HEK293 (cell line): ENCODE data around the gene CCDC92.

Experiments
- CTCF ChIA-PET: fragments of 350-600 bp; formaldehyde crosslinking; extraction: SDS; loops from one replicate; lab custom pipeline; 2021; ENCODE audit warnings: antibody characterized with exemption; lab: Yijun Ruan, JAX
- POLR2A ChIA-PET: fragments of 300-600 bp; formaldehyde crosslinking; extraction: SDS; loops from one replicate; lab custom pipeline; 2020; ENCODE audit warnings: antibody characterized with exemption, inconsistent platforms; lab: Yijun Ruan, JAX
- H3K27ac ChIP-seq: fragments of 200-500 bp; sonication (Bioruptor generic); 2 replicates; pipeline ENCODE4 v1.5.1; 2014; ENCODE audit warnings: low read depth, low read length, control low read depth, inconsistent platforms; ENCODE audit errors: extremely low read depth
- H3K36me3 ChIP-seq, 2 experiments: fragments of 200-500 bp in 1 of 2; sonication (Bioruptor generic) in 1 of 2; 1 replicate in 1 of 2; 2 replicates in 1 of 2; pipeline ENCODE4 v1.5.1; 2014 to 2017; ENCODE audit warnings: inconsistent platforms in 2 of 2, low read length in 2 of 2; ENCODE audit not compliant: control insufficient read depth in 2 of 2, insufficient read depth in 1 of 2
- H3K4me1 ChIP-seq: fragments of 200-500 bp; sonication (Bioruptor generic); 2 replicates; pipeline ENCODE4 v1.5.1; 2014; ENCODE audit warnings: mild to moderate bottlenecking, low read length, inconsistent platforms; ENCODE audit not compliant: control insufficient read depth, insufficient read depth
- H3K4me3 ChIP-seq: 2 replicates; pipeline ENCODE4 v1.5.1; 2011; ENCODE audit warnings: low read depth, mild to moderate bottlenecking, control low read depth, low read length, moderate library complexity
- H3K9me3 ChIP-seq: fragments of 200-500 bp; sonication (Bioruptor generic); 2 replicates; pipeline ENCODE4 v1.5.1; 2014; ENCODE audit warnings: low read depth, low read length, inconsistent platforms; ENCODE audit not compliant: control insufficient read depth, insufficient read depth
- GFI1B ChIP-seq: fragments of 450-650 bp; formaldehyde crosslinking; IDR thresholded peaks from 2 replicates; pipeline ENCODE4 v1.5.1; 2016; ENCODE audit warnings: missing biosample characterization, missing genetic modification characterization
- GLIS1 ChIP-seq: fragments of 450-650 bp; formaldehyde crosslinking; IDR thresholded peaks from 2 replicates; pipeline ENCODE4 v1.5.1; 2016; ENCODE audit warnings: missing biosample characterization, missing genetic modification characterization
- HOXA7 ChIP-seq: sonication (generic); formaldehyde crosslinking; IDR thresholded peaks from 2 replicates; pipeline ENCODE4 v1.8.1; 2022; ENCODE audit warnings: missing genetic modification reagents, borderline replicate concordance
- IKZF3 ChIP-seq: fragments of 450-650 bp; IDR thresholded peaks from 2 replicates; pipeline ENCODE4 v1.5.0; 2018; ENCODE audit warnings: missing biosample characterization, mild to moderate bottlenecking, missing genetic modification characterization, moderate library complexity
- KLF10 ChIP-seq: fragments of 450-650 bp; IDR thresholded peaks from 2 replicates; pipeline ENCODE4 v1.5.1; 2018; ENCODE audit warnings: missing biosample characterization, mild to moderate bottlenecking, missing genetic modification characterization
- KLF7 ChIP-seq: fragments of 450-650 bp; formaldehyde crosslinking; IDR thresholded peaks from 2 replicates; pipeline ENCODE4 v1.5.1; 2016; ENCODE audit warnings: missing biosample characterization, missing genetic modification characterization, borderline replicate concordance
- KLF8 ChIP-seq: fragments of 450-650 bp; formaldehyde crosslinking; IDR thresholded peaks from 2 replicates; pipeline ENCODE4 v1.5.1; 2016; ENCODE audit warnings: missing biosample characterization, missing genetic modification characterization
- PATZ1 ChIP-seq: fragments of 450-650 bp; formaldehyde crosslinking; IDR thresholded peaks from 2 replicates; pipeline ENCODE4 v1.5.1; 2016; ENCODE audit warnings: missing biosample characterization, missing genetic modification characterization
- REST ChIP-seq: fragments of 450-650 bp; formaldehyde crosslinking; IDR thresholded peaks from 2 replicates; pipeline ENCODE4 v1.5.1; 2016; ENCODE audit warnings: missing biosample characterization, missing genetic modification characterization
- ZBTB17 ChIP-seq: fragments of 450-650 bp; formaldehyde crosslinking; IDR thresholded peaks from 2 replicates; pipeline ENCODE4 v1.5.1; 2016; ENCODE audit warnings: missing biosample characterization, missing genetic modification characterization
- ZBTB20 ChIP-seq: fragments of 450-650 bp; formaldehyde crosslinking; IDR thresholded peaks from 2 replicates; pipeline ENCODE4 v1.5.1; 2016; ENCODE audit warnings: missing biosample characterization, missing genetic modification characterization
- ZNF140 ChIP-seq: fragments of 450-650 bp; formaldehyde crosslinking; IDR thresholded peaks from 2 replicates; pipeline ENCODE4 v1.5.1; 2016; ENCODE audit warnings: missing biosample characterization, missing genetic modification characterization
- ZNF155 ChIP-seq: fragments of 450-650 bp; formaldehyde crosslinking; IDR thresholded peaks from 2 replicates; pipeline ENCODE4 v1.5.1; 2016; ENCODE audit warnings: missing biosample characterization, missing genetic modification characterization
- ZNF157 ChIP-seq: fragments of 450-650 bp; formaldehyde crosslinking; IDR thresholded peaks from 2 replicates; pipeline ENCODE4 v1.5.1; 2016; ENCODE audit warnings: missing biosample characterization, missing genetic modification characterization
- ZNF19 ChIP-seq: fragments of 450-650 bp; formaldehyde crosslinking; IDR thresholded peaks from 2 replicates; pipeline ENCODE4; 2016; ENCODE audit warnings: missing biosample characterization, missing genetic modification characterization, low read depth
- ZNF23 ChIP-seq: fragments of 450-650 bp; formaldehyde crosslinking; IDR thresholded peaks from 2 replicates; pipeline ENCODE4 v1.5.1; 2016; ENCODE audit warnings: missing biosample characterization, missing genetic modification characterization, borderline replicate concordance
- ZNF280D ChIP-seq: fragments of 450-650 bp; formaldehyde crosslinking; IDR thresholded peaks from 2 replicates; pipeline ENCODE4 v1.5.1; 2016; ENCODE audit warnings: missing biosample characterization, missing genetic modification characterization
- ZNF366 ChIP-seq: fragments of 450-650 bp; formaldehyde crosslinking; conservative IDR thresholded peaks from 2 replicates; pipeline ENCODE4 v1.5.1; 2016; ENCODE audit warnings: missing biosample characterization, missing genetic modification characterization
- ZNF416 ChIP-seq: fragments of 450-650 bp; formaldehyde crosslinking; IDR thresholded peaks from 2 replicates; pipeline ENCODE4 v1.5.1; 2016; ENCODE audit warnings: missing biosample characterization, missing genetic modification characterization
- ZNF488 ChIP-seq: fragments of 450-650 bp; formaldehyde crosslinking; IDR thresholded peaks from 2 replicates; pipeline ENCODE4 v1.5.1; 2016; ENCODE audit warnings: missing biosample characterization, missing genetic modification characterization
- ZNF514 ChIP-seq: fragments of 450-650 bp; formaldehyde crosslinking; IDR thresholded peaks from 2 replicates; pipeline ENCODE4 v1.5.1; 2016; ENCODE audit warnings: missing biosample characterization, missing genetic modification characterization
- ZNF654 ChIP-seq: fragments of 450-650 bp; formaldehyde crosslinking; IDR thresholded peaks from 2 replicates; pipeline ENCODE4 v1.5.1; 2016; ENCODE audit warnings: low read depth, missing biosample characterization, missing genetic modification characterization
- ZNF692 ChIP-seq: fragments of 450-650 bp; formaldehyde crosslinking; IDR thresholded peaks from 2 replicates; pipeline ENCODE4 v1.5.1; 2016; ENCODE audit warnings: missing biosample characterization, missing genetic modification characterization
- ZNF701 ChIP-seq: fragments of 450-650 bp; formaldehyde crosslinking; IDR thresholded peaks from 2 replicates; pipeline ENCODE4 v1.5.1; 2016; ENCODE audit warnings: missing biosample characterization, missing genetic modification characterization
- ZNF76 ChIP-seq: fragments of 450-650 bp; formaldehyde crosslinking; IDR thresholded peaks from 2 replicates; pipeline ENCODE4; 2016; ENCODE audit warnings: low read depth, missing biosample characterization, missing genetic modification characterization, borderline replicate concordance
- ZNF830 ChIP-seq: fragments of 450-650 bp; IDR thresholded peaks from 2 replicates; pipeline ENCODE4 v1.5.0; 2018; ENCODE audit warnings: missing biosample characterization, missing genetic modification characterization, low read depth, mild to moderate bottlenecking, moderate library complexity
- ZNF843 ChIP-seq: fragments of 450-650 bp; formaldehyde crosslinking; IDR thresholded peaks from 2 replicates; pipeline ENCODE4 v1.5.1; 2016; ENCODE audit warnings: missing biosample characterization, missing genetic modification characterization
- ZXDB ChIP-seq: fragments of 450-650 bp; formaldehyde crosslinking; IDR thresholded peaks from 2 replicates; pipeline ENCODE4 v1.5.1; 2016; ENCODE audit warnings: missing biosample characterization, missing genetic modification characterization

Gene CCDC92

GRCh38 chr12:123923038-123923437 is 49.6 kb downstream of the CCDC92 start:
- Histone ChIP-seq H3K4me1 (no peaks in the 10 kb centered on the region), H3K27ac (no peak overlapping the region), H3K4me3 (no peak overlapping the region), H3K36me3 (no peaks in the 10 kb centered on the region), H3K9me3 (no peaks in the 10 kb centered on the region)
- CTCF ChIA-PET: no interaction called here
- POLR2A ChIA-PET: no interaction called here
- TF ChIP-seq ZNF19 (no peak), ZNF416 (tag by site-specific recombination) (no peak), KLF8 (tag by site-specific recombination) (no peak), ZNF488 (tag by site-specific recombination) (no peak), REST (tag by site-specific recombination) (no peak), ZNF280D (tag by site-specific recombination) (no peak), ZNF140 (no peak), GLIS1 (tag by site-specific recombination) (no peak), PATZ1 (tag by site-specific recombination) (no peak), ZNF701 (tag by site-specific recombination) (no peak), ZNF157 (tag by site-specific recombination) (no peak), IKZF3 (tag by site-specific recombination) (no peak), ZNF76 (tag by site-specific recombination) (no peak), GFI1B (tag by site-specific recombination) (no peak), ZNF843 (tag by site-specific recombination) (no peak), ZBTB17 (tag by site-specific recombination) (no peak), ZNF366 (tag by site-specific recombination) (no peak), HOXA7 (CRISPR knock-in tag) (no peak)

GRCh38 chr12:123919980-123920360 is 52.7 kb downstream of the CCDC92 start:
- POLR2A ChIA-PET: no interaction called here
- TF ChIP-seq ZNF23 (tag by site-specific recombination) (no peak), ZNF654 (tag by site-specific recombination) (no peak), ZXDB (tag by site-specific recombination) (no peak), ZNF830 (no peak), KLF7 (no peak), ZBTB20 (tag by site-specific recombination) (no peak), GFI1B (tag by site-specific recombination) (no peak), KLF10 (no peak), ZNF692 (tag by site-specific recombination) (no peak), ZNF155 (tag by site-specific recombination) (no peak), ZNF514 (tag by site-specific recombination) (no peak)

More at GRCh38 chr12:123919980-123920360, 52.7 kb downstream of the CCDC92 start:
- no peaks in the 10 kb centered on the region for H3K9me3 ChIP-seq
- H3K4me1 ChIP-seq: no peaks in the 10 kb centered on the region
- no peak overlapping the region for H3K27ac ChIP-seq
- CTCF ChIA-PET: no interaction called here
- H3K36me3 ChIP-seq: no peaks in the 10 kb centered on the region
- no peak overlapping the region for H3K4me3 ChIP-seq
